Nephron progenitor cell (in vitro differentiated cells): ENCODE measurements around the gene EGFL7.

Source experiments
- DNase-seq: peaks from one replicate; pipeline ENCODE4 v3.0.0; 2021
- H3K27ac Mint-ChIP-seq: 2 replicates; pipeline ENCODE4 v1.8.0; 2021; ENCODE audit warnings: mild to moderate bottlenecking, moderate library complexity, mixed read lengths
- H3K27me3 Mint-ChIP-seq: 2 replicates; pipeline ENCODE4 v1.8.0; 2021; ENCODE audit warnings: mild to moderate bottlenecking, low read depth, mixed read lengths; ENCODE audit not compliant: poor library complexity
- H3K36me3 Mint-ChIP-seq: 2 replicates; pipeline ENCODE4 v1.8.0; 2021; ENCODE audit warnings: low read depth, mixed read lengths
- H3K4me1 Mint-ChIP-seq: 2 replicates; pipeline ENCODE4 v1.8.0; 2021; ENCODE audit warnings: mixed read lengths
- H3K4me3 Mint-ChIP-seq: 2 replicates; pipeline ENCODE4 v1.8.0; 2021; ENCODE audit warnings: mild to moderate bottlenecking, moderate library complexity, mixed read lengths
- H3K9me3 Mint-ChIP-seq: 2 replicates; pipeline ENCODE4 v1.8.0; 2021; ENCODE audit warnings: mild to moderate bottlenecking, moderate library complexity, mixed read lengths
- CTCF ChIP-seq: fragments of 200-600 bp; sonication (generic); IDR thresholded peaks from 2 replicates; pipeline ENCODE4 v1.5.0; 2021; ENCODE audit warnings: antibody characterized with exemption

The EGFL7 gene

GRCh38 chr9:136653323-136654079 is 9.2 kb upstream of the EGFL7 start:
- no peaks in the 10 kb centered on the region for H3K9me3 Mint-ChIP-seq
- DNase-seq: no peak
- H3K27ac Mint-ChIP-seq: no peak overlapping the region
- H3K27me3 Mint-ChIP-seq: peaks cover 3% of the 10 kb centered on the region
- no peaks in the 10 kb centered on the region for H3K36me3 Mint-ChIP-seq
- peaks cover 23% of the 10 kb centered on the region for H3K4me1 Mint-ChIP-seq
- no peak for TF ChIP-seq CTCF
- no peak overlapping the region for H3K4me3 Mint-ChIP-seq

GRCh38 chr9:136654820-136655535 is 7.7 kb upstream of the EGFL7 start:
- no peak overlapping the region for H3K27ac Mint-ChIP-seq
- peaks cover 20% of the 10 kb centered on the region for H3K4me1 Mint-ChIP-seq
- H3K9me3 Mint-ChIP-seq: no peaks in the 10 kb centered on the region
- DNase-seq: no peak
- H3K4me3 Mint-ChIP-seq: no peak overlapping the region
- peaks cover 4% of the 10 kb centered on the region for H3K27me3 Mint-ChIP-seq
- no peak for TF ChIP-seq CTCF
- H3K36me3 Mint-ChIP-seq: no peaks in the 10 kb centered on the region

GRCh38 chr9:136655536-136656182 is 7.1 kb upstream of the EGFL7 start:
- no peaks in the 10 kb centered on the region for H3K36me3 Mint-ChIP-seq
- H3K27me3 Mint-ChIP-seq: peaks cover 4% of the 10 kb centered on the region
- no peak for TF ChIP-seq CTCF
- no peak overlapping the region for H3K27ac Mint-ChIP-seq
- peaks cover 20% of the 10 kb centered on the region for H3K4me1 Mint-ChIP-seq
- no peaks in the 10 kb centered on the region for H3K9me3 Mint-ChIP-seq
- no peak for DNase-seq
- no peak overlapping the region for H3K4me3 Mint-ChIP-seq

- Mint-ChIP-seq H3K4me1 (peaks cover 20% of the 10 kb centered on the region), H3K4me3 (no peak overlapping the region), H3K9me3 (no peaks in the 10 kb centered on the region), H3K27ac (no peak overlapping the region), H3K36me3 (no peaks in the 10 kb centered on the region), H3K27me3 (peaks cover 4% of the 10 kb centered on the region)
- TF ChIP-seq CTCF: no peak
- DNase-seq: no peak
Measured at GRCh38 chr9:136656183-136656738, 6.5 kb upstream of the EGFL7 start.

GRCh38 chr9:136656795-136657611 is 5.7 kb upstream of the EGFL7 start:
- no peak overlapping the region for H3K27ac Mint-ChIP-seq
- H3K27me3 Mint-ChIP-seq: peaks cover 4% of the 10 kb centered on the region
- DNase-seq: peak; percentile 14
- no peak for TF ChIP-seq CTCF
- H3K4me1 Mint-ChIP-seq: peaks cover 16% of the 10 kb centered on the region
- H3K9me3 Mint-ChIP-seq: no peaks in the 10 kb centered on the region
- H3K36me3 Mint-ChIP-seq: no peaks in the 10 kb centered on the region
- no peak overlapping the region for H3K4me3 Mint-ChIP-seq
